ENCODE results near the gene FAM120AOS.
"Not testable (repeated sequence)": the region's sequence is repeated elsewhere in the genome, so short reads cannot be mapped to it uniquely, and the experiment has no call there.

FAM120AOS gene

DNA sequence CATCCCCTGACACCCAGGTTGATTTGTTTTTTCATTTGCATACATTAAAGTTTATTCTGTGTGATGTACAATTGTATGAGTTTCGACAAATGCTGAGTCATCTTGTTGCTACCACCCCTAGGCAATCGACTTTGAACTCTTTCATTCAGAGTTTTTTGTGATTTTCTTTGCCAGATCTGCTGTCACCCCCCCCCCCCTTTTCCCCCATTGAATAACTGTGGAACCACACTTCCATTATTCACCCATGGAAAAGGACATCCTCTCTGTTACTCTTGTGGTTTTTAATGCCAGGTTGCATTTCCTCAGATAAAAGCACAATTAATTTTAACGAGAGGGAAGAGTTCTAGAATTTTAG is 13.7 kb upstream of the FAM120AOS start:
- no peak for DNase-seq (ENCODE audit: low read depth)

DNA sequence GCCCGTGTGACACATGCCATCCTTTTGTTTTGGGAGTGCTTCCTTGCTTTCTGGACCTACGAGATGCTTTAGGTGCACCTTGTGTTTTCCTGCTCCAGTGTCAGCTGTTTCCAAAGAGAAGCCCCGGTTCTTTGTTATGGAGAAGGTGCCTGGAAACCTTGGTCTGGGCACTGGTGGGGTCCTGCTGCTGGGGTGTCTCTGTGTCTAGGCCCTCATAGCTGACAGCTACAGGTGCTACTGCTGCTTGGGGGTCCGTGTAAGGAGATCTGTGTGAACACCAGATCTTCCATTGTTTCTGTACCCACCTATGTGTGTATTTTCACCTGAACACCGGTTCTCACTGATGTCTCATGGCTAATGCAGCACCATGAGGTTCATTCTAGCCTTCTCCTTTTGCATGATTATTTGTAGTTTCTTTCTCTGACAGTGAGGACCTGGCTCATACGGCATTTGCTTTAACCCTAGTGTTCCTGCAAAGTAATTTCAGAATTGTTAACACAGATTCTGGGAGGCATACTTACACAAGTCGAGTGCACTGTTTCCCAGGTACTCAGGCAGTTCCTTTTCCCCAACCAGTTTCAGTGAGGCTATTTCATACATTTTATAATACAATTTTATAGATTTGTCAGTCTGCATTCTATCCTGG is 13.2 kb upstream of the FAM120AOS start:
- DNase-seq (ENCODE audit: low read depth), result no peak

DNA sequence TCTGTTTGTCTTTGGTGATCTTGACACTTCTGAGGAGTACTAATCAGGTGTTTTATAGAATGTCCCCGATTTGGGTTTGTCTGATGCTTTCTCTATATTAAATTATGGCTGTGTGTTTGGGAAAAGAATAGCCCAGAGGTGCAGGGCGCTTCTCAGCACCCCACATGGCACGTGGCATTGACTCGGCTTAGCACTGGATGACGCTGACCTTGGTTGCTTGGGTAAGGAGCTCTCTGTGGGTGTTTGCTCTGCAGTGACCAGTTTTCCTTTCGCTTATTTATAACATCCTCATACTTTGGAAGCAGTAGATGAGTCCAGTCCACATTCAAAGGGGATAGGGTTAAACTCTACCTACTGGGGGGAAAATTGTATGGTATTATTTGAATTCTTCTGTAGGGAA is 12.5 kb upstream of the FAM120AOS start:
- DNase-seq (ENCODE audit: low read depth), result no peak

DNA sequence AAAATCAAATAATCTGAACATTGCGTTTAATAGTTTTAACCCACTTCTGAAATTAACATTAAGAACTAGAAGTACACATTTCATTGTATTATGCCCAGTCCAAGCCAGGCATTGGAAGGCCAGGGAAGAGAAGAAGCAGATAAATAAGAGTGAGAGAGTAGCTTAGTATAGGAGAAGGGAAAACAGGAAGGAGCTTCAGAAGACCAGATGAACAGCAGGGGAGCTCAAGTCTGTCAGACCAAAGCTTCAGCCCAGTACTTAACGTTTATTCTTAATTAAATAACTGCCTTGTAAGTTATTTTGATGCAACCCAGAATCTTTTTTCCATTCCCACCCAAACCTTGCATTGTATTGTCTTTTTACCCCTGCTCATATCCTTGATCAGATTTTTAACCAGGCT is 11.5 kb upstream of the FAM120AOS start:
- DNase-seq (ENCODE audit: low read depth), result peak; percentile 15

DNA sequence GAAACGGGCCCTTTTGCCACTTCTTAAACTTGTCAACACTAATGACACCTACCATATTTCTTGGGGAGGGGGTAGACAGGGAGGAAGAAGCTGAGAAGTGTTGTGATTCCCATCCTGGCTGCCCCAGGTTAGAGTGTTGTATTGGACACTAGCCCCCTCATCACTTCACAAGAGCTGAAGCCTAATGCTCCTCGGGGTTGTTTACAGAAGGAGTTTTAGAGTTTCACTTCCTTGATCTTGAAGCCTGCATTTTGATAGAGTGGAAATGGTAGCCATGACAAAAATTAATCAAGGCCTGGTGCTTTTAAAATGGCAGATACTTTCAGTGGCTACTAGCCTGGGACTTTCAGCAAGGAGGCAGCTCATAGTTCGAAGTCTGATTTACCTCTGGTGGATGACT is 11.0 kb upstream of the FAM120AOS start:
- DNase-seq (ENCODE audit: low read depth), result no peak

DNA sequence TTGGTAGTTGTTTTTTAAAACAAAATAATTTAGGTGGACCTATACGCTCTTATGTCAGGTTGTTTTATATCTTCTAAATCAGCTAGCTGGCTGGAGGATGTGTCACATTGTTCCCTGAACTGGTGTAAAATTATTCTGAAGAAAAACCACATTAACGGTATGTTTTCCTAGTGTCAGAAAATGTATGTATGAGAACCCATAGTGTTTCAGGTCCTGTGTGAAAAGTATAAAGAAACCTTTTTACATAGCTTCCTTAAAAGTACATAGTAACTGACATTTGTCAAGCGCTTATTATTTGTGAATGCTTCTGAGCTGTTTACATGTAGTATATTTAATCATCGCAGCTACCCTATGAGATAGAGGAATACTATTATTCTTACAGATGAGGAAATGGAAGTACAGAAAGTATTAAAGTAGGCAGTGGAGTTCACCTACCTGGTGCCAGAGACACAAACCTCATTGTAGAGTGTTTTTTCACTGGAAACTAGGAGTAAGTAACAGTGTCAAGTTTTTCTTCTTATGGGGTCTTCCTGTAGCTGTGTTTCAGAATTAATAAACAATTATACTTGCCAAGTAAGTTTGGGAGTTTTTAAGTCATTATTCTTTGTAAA is 10.4 kb upstream of the FAM120AOS start:
- DNase-seq (ENCODE audit: low read depth), result no peak

DNA sequence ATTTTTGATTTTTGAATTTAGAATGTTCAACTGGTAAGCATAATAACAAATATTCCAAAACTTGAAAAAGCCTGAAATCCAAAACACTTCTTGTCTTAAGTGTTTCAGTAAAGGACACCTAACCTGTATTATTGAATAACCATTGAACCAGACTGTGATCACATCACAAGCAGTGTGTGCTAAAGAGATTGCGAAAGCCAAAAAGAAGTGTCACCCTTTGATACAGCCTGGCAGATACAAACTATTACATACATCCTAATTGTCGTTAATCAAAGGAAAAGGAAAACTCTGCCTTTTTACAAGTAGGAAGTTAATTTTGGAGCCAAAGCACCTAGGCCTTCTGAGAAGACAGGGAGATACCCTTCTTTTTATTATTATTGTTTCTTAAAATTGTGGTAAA is 8.4 kb upstream of the FAM120AOS start:
- no peak for DNase-seq (ENCODE audit: low read depth)

DNA sequence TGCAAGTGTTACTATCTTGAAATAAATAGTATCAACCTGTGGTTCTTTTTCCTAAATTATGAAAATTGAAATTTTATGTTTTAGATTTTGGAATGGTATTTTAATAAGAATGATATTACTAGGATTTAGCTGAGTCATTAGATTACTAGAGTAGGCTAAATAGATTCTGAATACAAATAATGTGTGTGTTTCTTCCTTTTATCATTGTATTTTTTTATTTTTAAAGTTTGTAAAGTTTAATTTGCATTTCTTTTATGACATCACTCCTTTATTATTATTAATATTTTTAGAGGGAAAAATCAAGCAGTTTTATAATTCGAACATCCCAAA is 8.0 kb upstream of the FAM120AOS start:
- DNase-seq (ENCODE audit: low read depth), result no peak

DNA sequence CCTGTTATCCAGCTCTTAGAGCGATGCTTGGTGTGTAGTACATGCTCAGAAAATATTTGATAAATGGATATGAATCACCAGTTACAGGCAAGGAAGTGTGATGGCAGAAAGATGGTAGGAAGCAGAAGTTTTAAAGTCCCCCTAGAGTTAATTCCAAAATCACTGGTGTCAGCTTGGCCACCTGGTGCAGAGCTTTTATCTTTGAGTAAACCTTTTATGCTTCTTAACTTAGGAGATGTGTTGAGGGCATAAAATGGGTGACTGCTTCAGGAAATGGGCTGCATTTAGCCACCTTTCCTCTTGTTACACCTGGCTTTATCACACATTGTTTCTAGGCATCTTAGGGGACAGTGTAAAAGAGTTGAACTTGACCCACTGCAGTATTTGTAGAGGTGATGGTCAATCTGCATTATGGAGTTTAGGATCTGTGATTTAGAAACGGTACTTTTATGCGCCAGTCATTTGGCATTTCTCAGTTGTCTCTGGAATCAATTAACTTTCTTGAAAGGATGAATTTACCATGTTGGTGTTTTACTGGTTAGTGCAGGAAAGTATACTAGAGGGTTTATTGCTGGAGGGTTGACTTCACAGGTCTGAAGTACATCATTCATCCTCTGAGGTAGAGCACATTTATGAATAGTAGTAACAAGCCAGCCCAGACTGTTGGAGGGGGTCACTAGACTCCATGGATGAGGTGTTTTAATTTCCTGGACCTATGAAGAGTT is 7.5 kb upstream of the FAM120AOS start:
- DNase-seq (ENCODE audit: low read depth), result no peak

DNA sequence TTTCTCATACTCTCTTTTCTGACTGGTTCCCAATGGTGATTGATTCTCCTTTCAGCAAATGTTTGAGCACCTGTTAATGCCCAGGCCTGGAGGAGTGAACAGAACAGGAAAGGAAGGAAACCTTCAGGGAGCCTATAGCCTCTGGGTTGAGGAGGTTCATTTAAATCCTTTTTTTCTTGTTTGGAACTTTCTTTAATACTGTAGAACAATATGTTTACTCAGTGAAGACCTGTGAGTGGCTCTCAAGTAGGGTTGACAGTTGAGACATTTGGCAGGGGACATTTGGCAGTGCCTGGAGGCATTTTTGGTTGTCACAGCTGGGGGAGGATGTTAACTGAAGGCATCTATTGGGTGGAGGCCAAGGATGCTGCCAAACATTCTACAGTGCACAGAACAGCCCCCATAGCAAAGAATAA is 6.1 kb upstream of the FAM120AOS start:
- peak; percentile 20 for DNase-seq (ENCODE audit: low read depth)

DNA sequence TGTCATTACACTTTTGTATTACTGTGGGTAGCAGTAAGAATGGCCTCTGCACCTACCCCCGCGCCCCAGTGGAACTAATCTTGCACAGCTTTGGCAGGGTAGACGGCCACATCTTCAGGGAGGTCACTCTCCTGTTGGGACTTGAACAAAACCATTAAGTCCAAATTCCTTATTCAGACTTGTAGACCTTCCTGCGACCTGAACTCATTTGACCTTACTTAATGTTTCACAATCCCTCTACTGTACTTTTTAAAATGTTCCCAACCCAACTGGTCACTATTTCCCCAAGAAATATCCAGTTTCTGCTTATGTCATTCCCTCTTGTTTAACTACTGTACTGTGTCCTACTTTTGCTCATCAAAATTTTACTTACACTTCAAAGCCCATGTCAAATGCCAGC is 5.3 kb upstream of the FAM120AOS start:
- no peak for DNase-seq (ENCODE audit: low read depth)

DNA sequence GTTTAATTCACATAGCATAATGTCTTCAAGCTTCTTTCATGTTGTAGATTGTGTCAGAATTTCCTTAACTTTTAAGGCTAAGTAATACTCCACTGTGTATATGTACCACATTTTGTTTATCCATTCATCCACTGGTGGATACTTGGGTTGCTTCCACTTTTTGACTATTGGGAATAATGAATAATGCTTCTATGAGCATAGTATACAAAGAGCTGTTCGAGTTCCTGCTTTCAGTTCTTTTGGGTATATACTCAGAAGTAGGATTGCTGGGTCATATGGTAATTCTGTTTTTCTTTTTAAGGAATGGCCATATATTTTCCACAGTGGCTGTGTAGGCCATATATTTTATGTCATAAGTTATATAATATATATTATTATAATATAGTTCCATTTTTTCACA is 3.6 kb upstream of the FAM120AOS start:
- DNase-seq (ENCODE audit: low read depth), result no peak

DNA sequence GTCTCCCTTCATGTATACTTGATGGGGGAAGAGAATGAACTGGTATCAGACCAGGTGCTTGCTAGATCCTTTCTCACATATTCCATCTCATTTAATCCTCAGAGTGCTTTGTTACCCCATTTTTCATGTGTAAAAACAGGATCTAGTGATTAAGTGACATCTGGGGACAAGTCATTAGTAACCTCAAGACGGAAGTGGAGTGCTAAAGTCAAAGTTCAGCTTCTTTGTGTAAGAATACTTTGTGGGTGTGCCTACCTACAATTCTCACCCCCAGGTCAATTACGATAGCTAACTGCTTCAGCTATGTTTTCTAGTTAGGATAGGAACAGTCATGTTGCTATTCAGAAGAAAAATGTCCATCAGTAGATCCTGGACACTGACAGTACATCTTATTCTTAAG is 3.1 kb upstream of the FAM120AOS start:
- DNase-seq (ENCODE audit: low read depth), result no peak

DNA sequence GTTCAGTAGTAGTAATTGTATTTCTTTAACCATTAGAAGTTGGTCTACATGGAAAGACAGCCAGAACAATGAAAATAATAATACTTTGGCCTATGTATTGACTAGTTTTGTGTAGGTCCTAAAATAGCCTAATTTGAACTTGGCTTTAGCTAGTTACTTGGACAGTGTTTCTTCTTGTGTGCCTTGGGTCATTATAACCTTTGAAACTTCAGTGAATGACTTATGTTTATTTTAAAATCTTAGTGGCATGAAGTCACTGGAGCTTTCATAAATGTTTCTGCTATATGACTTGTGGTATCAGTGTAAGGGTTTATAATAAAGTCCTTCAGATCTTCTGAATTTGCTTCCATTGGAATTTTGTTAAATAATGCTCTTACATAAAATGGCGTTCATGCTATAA is 2.6 kb upstream of the FAM120AOS start:
- peak; percentile 28 for DNase-seq (ENCODE audit: low read depth)

DNA sequence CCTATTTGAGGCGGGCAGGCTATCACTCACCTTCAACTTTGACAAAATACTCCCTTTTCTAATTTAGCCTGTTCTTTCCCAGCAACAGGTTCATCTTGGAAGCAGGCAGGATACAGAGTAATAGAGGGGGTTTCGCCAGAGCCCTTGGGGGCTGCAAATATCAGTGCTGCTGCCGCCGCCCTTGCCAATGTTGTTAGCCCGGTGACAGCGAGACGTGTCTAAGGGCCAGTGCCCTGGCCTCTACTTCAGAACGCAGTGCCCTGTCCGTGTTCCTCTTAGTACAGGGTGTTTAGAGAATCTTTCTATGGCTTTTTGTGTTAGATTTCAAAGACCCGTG is 703 bp downstream of the FAM120AOS start:
- peak; percentile 29 for DNase-seq (ENCODE audit: low read depth)

DNA sequence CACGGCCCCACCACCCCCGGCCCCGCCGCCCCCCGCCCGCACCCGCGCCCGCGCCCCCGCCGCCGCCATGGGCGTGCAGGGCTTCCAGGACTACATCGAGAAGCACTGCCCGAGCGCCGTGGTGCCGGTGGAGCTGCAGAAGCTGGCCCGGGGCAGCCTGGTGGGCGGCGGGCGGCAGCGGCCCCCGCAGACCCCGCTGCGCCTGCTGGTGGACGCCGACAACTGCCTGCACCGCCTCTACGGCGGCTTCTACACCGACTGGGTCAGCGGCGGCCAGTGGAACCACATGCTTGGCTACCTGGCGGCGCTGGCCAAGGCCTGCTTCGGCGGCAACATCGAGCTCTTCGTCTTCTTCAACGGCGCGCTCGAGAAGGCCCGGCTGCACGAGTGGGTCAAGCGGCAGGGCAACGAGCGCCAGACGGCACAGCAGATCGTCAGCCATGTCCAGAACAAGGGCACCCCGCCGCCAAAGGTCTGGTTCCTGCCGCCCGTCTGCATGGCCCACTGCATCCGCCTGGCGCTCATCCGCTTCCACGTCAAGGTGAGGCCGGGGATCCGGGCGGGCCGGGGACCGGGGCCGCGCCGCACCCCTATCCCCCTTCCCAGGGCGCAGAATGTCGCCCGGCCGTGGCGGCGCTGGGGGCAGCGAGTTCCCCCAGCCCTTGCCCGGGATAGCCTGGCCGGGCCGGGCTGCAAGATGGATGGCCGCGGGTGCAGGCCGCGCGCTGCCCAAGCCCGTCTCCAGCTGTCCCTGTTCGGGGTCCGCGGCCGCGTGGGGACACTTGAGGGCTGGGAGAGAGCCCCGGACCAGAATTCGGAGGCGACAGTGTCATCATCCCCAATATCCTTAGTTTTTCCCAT is 1.3 kb downstream of the FAM120AOS start:
- DNase-seq (ENCODE audit: low read depth), result peak; percentile 47

DNA sequence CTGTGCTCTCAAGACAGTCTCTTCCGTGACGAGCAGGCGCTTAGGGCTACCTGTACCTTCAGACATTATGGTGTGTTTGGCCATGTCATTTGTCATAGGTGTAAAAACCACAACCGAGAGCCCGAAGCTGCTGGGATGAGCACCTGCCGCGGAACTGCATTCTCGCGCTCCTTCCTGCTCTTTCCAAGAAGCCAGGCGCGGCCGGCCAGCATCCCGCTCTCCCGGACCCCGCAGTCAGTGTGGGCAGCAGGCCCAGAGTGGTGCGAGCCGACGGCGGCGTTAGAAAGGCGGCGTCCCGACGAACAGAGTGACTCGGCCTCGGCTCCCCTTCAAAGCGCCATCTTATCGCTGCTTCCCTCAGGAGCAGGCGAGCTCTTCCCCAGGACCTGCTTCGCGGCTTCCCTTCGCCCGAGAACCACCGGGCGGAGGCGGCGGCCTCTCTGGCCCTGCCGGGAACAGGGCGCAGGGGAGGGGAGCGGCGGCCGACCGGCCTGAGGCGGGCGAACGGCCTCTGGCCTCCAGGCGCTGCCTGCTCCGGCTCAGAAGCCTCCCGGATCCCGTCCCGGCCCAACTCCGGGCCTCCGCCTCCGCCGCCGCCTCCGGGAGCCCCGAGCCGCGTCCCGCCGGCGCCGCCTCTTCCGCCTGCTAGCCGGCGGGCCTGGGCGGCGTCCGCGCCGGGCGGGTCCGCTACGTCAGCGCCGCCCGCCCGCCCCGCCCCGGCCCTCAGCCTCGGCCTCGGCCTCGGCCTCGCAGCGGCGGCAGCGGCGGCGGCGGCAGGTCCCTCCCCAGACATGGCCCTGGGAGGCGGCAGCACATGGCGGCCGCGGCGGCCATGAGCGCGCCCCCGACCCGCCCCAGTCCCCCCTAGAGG is 2.2 kb downstream of the FAM120AOS start, which contains the start of gene FAM120A:
FAM120A (plus strand) TSS at position 741 of the 871 bp plus-strand sequence. CDS start 231 bp downstream, outside the sequence.
- DNase-seq (ENCODE audit: low read depth), result peak; percentile 84

DNA sequence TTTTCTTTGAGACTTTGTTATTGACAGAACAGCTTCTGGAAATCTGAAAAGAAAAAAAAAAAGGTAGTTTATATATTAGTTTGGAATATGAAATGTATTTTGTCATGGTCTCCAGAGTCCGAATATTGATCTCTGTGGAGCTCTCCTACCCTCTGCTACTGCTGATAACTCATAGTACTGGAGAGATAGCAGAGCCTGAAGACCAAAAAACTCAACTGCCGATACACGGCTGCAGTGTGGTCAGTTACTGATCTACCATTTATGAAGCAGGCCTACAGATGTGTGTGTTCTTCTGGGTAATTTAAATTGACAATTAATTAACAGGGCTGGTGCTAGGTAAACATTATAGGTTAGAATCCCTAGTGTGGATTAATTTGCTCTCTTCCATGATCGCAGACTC is 5.7 kb downstream of the FAM120AOS start:
- no peak for DNase-seq (ENCODE audit: low read depth)

DNA sequence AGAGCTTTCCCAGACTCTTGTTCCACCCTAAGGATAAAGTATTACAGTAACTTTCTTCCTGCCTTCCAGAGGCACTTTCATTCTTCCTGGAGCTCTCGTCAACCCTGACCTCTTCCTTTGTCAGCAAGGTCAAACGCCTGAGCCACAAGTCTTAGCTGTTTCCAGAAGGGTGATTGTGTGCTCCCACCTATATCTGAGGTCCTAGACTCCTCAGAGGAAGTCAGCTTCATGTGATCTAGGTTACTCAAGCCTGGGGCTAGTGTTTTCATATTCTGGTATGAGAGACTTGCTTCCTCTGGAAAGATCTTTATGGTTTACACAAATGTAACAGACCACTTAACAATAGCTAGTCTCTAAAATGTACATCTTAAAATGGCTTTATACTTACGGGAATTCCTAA is 7.3 kb downstream of the FAM120AOS start:
- DNase-seq (ENCODE audit: low read depth), result no peak

DNA sequence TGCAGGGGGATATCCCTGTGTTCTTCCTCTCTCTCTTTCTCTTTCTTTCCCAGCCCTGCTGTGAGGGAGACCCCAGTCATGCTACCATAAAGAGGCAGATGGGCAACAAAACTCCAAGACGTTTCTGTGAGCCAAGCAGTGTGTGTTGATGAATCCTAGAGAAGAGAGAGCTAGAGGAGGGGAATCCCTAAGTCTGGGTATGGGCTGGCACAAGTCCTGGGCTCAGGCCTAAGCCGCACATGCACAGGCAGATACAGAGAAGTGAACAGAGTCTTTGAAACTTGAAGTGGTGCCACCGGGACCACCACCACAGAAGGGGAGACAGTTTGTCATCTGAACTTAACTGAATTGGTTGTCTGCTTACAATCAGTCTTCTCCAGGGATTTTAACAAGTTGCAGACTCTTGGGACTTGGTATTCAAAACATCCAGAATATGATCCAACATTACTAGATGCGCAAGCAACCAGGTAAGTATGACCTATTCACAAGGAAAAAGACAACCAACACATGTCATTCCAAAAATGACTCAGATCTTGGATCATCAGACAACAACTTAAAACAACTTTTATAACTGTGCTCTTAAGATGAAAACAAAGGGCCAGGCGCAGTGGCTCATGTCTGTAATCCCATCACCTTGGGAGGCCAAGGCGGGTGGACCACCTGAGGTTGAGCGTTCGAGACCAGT is 12.3 kb downstream of the FAM120AOS start:
- DNase-seq (ENCODE audit: low read depth), result no peak

DNA sequence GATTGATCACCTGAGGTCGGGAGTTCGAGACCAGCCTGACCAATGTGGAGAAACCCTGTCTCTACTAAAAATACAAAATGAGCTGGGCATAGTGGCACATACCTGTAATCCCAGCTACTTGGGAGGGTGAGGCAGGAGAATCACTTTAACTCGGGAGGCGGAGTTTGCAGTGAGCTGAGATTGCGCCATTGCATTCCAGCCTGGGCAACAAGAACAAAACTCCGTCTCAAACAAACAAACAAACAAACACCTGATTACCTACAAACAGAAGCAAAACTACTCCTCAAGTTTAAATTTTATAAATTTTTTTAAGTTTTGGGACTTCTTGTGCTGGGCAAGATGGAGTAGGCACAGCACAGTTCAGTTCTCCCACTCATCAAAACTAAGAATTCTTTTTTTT is 14.1 kb downstream of the FAM120AOS start:
- DNase-seq (ENCODE audit: low read depth), result not testable (repeated sequence)

Measured in EH (cell line).